Right renal pelvis (tissue), 4 donors: Measurements from ENCODE around the gene BMP2. TPM values are rescaled to one million over a fixed set of nuclear protein-coding genes. Genes with fewer than 3 reads are reported as not detected.

Source experiments
- DNase-seq, 4 donors: peaks; one replicate each; pipeline ENCODE4 v3.0.0-alpha.2; 2013; ENCODE audit warnings: low read depth in 4 of 4, low spot score in 3 of 4, missing footprints in 1 of 4
- polyA plus RNA-seq, 4 donors: library from polyadenylated mRNA; unstranded; fragments of 120-200 nt; gene quantifications; one replicate each; pipeline ENCODE4 v1.2.1, GENCODE V29; 2013; ENCODE audit not compliant: insufficient read length in 4 of 4

BMP2 gene
- 10 to 100 TPM; 22.6 to 23.2 (median 23.0) TPM for polyA plus RNA-seq

DNA sequence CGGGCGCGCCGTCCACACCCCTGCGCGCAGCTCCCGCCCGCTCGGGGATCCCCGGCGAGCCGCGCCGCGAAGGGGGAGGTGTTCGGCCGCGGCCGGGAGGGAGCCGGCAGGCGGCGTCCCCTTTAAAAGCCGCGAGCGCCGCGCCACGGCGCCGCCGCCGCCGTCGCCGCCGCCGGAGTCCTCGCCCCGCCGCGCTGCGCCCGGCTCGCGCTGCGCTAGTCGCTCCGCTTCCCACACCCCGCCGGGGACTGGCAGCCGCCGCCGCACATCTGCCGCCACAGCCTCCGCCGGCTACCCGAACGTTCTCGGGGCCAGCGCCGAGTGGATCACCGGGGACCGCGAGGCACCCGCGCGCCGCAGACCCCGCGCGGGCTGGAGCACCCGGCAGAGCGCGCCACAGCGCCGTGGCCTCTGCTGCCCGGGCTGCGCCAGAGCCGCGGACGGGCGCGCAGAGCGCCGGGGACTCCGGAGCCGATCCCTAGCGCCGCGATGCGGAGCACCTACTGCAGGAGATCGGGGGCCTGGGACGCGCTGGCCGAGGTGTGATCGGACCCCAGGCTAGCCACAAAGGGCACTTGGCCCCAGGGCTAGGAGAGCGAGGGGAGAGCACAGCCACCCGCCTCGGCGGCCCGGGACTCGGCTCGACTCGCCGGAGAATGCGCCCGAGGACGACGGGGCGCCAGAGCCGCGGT lies at the start of gene BMP2:
Gene BMP2 (plus strand): TSS at position 151 of the 692 bp plus-strand sequence. CDS start 2,441 bp downstream, outside the sequence.
- peak in 2 of 4 donors; percentile 47 to 57 for DNase-seq

DNA sequence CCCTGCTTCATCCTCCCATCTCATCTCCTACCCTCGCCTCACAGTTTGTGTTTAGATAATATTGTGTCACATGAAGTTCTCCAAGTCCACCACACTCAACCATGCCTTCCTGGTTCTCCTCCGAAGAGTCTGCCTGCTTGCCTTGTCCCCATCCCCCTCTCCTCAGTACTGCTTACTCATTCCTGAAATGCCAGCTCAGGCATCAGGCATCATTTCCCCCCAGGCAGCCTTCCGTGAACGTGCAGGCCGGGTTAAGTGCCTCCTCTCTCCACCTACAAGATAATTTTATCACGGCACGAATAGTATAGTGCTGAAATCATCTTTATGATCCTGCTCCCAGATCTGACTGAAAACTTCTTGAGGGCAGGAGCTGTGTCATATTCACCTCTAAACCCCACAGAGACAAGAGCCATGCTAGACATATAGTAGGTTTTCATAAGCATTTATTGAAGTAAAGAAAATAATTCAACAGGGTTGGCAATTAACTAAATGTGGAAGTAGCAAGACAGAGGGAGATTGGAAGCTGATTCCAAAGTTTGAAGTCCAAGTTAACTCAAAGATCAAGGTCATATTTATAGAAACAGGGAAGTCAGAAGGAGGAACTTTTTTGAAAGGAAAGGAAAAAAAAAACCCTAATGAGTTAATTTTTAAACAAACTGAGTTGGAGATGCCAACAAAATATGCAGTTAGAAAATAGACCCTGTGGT lies 48.7 kb upstream of the BMP2 start:
- DNase-seq: no peak

DNA sequence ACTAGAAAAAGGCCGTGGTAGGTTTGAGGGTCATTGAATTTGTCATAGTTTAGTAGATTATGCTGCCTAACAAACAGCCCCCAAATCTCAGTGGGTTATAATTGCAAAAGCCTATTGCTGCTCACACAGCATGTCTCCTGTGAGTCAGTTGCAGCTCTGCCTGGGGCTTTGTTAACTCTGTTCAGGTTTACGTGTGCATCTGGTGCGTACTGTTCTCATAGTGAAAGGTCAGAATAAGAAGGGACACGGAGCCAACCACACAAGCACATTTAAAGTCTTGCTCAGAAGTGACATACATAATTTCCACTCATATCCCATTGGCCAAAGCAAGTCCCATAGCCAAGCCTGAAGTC lies 48.1 kb upstream of the BMP2 start:
- DNase-seq: no peak

DNA sequence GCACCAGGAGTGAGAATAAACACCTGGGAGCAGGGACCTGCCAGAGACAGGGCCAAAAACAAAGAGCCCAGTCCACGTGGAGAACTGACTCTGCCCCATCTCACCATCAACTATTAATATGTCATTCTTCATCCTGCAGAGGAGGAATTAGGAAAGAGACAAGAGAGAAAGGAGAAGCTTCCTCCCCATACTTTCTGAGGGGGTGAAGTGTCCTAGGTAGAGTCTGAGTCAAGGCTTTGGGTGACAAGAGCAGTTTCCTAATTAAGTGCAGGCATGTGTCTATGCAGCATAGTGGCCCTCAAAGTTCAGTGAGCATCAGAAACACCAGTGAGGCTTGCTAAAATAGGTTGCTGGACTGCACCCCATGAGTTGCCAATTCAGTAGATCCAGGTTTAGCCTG lies 40.7 kb upstream of the BMP2 start:
- DNase-seq: no peak

DNA sequence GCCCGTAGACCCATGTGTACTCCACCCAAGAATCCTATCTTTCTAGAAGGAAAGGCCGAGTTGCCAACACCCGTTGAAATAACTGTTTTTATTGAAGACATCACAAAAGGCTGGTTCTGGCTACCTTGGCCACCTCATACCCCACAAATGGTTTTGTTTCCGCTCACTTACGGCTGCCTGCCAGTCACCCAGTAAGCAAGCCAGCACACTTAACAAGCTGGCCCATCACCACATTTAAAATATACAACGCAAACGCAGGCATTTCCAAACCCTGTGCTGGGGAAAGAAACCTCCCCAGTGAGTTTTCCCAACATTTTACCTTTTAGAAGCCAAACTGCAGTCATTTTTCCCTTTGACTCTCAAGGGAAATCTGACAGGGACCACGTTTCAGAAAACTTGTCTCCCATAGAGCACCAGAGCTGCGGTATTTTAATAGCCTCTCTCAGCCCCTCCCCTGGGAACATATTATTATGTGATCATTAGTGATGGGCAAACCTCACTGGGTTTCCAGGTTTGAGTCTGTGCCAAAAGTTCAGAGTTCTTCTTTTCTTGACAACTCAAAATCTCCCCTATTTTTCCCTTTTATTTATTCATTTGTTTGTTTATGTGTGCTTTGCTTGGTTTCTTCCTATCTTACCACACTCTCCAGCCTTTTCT lies 36.7 kb upstream of the BMP2 start:
- no peak for DNase-seq

DNA sequence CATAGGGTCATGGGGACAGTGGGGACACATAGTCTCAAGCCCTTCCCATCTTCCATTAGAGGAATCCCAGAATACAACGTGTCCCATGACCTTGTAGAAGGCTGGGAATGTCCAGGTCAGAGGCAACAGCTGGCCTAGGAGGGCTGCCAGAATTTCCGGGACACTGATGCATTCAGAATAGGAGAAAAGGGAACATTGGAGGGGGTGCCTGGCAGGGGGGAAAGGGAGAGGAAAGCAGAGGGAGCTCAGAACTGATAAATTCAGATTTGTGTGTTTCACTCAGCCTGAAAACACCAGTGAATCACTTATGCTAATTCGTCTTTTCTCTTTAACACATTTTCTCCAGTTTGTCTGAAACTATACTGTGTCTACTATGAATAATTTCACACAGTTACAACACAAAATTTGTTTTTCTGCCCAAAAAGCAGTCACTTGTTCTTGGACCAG lies 35.5 kb upstream of the BMP2 start:
- DNase-seq: no peak

DNA sequence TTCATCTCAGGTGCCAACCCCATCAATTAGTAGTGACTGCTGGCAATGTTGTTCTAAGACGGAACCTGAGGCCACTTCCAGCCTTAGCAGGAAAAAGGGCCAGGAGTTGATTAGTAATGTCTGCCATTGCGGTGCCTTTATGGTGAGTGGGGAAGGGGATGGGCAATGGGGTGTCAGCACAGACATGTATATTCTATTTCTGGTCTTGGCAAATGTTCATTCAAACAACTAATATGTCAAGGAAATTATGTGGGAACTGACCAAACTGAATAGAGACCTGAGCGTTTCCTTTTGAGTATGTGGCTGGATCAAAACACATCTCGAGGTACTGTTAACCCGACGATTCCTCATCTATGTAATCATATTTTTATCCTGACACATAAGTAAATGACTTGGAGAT lies 34.6 kb upstream of the BMP2 start:
- no peak for DNase-seq

DNA sequence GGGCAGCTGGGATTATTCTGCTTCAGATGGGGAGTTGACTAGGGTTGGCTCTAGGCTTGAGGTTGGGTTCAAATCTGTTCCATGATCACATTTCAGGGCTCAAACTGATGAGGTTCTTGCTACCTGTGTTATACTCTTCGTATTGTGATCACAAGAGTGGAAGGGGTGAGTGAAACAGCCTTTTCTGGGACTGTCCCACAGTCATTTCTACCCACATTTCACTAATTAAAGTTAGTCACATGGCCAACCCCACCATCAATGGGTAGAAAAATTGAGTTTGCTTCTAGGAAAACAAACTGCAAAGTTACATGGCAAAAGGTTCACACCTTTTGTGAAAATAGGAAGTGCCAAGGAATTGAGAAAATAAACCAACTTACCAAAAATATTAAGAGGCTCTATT lies 33.5 kb upstream of the BMP2 start:
- DNase-seq: no peak

DNA sequence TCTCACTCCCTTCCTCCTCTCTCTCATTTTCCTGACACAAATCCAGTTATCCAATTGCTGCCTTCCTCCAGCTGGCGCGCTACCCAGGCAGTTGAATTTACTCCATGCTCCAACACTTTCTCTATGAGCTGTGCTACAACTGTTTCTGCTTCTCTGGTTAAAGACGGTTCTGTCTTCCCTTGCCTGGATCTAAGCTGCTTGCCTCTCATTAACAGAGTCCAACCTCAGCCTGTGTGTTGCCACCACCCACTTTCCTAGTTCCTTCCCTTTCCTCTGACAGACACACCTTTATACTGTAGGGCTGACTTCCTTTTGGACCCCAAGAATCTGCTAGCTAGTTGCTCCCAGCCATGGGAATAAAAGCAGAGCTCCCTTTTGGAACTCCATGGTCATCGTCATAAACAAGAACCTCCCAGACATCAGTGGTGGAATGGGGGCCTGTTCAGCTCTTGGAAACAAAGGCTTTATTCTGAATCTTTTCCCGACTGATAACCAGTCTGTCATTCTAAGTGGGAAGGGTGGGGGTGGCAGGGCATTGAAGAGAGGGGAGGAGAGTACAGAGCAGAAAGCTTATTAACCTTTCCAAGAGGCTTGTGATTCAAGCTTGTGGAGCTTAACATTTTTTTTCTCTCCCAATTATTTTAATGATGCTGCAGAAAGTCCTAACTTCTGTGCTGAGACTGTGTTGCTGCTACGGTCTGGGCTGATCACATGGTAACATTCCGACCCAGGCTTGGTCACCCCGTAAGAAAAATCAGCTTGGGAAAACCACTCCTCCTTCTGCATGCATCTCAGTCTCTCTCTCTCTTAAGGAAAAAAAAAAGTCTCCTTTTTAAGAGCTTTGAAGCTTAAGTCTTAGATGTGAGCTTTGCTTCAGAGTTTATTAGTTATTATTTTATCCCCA lies 31.3 kb upstream of the BMP2 start:
- DNase-seq: peak in 2 of 4 donors; percentile 33 to 45

DNA sequence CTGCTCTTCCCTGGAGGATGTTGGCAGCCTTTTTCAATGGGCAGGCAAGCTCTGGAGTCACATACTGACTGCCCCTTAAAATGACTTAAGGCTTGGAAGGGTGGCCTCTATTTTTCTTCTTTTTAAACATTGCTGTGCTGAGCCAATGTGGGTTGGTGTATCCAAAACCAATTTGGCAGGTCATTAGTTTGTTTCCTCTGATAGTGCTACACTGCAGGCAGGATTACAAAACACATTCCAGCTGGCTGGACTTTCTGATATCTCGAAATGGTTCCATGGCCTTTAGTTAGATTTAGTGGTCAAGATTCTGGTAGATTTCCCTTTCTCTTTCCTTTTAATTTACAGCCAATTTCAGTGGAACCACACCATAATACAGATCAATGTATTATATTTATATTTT lies 28.1 kb upstream of the BMP2 start:
- no peak for DNase-seq

DNA sequence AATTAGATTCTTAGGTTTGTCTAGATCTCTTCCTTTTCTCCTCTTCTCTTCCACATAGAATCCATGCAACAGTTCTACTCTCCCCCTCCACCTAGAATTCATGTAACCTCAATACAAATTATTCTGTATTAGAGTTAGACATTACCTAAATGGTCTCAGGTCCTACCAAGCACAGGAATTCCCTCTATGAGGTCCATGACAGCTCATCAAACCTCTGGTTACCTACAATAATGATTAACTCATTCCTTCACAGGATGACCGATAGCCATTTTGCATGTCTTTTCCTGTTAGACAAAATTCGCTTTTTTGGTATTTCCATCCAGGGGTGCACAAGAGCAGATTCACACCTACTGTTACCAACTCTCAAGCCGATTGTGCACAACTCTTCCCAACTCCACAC lies 27.4 kb upstream of the BMP2 start:
- no peak for DNase-seq

DNA sequence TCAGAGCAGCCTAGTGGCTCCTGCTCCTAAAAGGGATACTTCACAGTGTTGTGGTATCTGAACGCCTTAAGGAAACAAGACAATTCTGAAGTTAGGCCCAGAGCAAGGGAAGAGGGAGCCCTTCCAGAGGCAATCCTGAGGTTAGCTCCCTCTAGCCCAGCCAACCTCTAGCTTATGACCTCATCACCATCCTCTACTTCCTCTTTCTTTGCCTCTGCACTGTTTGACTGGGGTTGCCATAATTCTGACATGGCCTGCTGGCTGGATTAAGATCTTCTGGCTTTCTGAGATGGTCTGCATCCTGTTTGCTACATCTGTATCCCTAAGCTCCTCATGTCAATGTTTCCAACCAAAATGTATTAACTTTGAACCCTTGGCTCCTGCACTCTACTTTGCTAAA lies 23.3 kb upstream of the BMP2 start:
- DNase-seq: no peak

DNA sequence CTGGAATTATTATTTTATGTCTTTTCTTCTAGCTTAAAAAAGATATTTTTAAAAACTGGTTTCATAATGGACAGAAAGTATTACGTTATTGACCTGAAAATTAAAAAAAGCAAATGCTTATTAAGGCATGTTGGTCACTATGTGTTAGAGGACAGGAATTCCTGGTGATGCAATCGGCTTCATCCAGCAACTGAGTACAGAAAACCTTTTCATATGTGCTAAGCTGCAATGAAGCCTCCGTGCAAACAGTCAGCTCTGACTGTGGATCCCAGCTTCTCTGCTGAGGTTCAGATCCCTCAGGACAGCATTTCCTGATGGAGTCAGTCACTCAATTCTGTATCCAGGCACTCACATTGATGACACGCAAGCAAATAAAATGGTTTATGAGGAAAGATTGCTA lies 22.7 kb upstream of the BMP2 start:
- no peak for DNase-seq

DNA sequence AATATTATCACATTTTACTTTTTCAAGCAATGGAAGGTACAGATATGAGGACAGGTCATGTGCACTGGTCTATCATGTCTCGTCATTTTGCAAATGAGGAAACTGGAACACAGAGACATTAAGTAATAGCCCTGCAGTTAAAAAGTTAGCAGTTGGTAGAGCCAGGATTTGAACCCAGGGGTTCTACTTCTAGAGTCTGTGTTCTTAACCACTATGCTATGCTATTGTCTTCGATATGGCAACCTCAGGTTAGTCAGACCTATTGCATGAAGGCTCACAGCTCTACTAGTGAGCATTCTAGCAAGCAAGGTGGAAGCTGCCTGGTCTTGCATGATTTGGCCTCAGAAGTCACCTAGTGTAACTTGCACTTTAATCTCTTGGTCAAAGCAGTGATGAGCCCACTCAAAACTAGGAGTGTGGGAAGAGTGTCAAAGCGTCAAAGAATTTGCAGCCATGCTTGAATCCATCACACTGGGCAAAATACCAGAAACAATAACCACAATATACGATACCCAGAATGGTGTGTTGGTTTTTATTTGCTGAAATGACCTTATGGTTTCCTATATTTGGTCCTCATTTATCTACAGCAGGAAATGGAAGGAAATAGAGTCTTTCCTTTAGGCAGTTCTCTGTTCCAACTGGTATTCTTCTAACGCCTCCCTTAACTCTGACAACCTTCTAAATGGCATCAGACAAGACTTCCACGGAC lies 20.4 kb upstream of the BMP2 start:
- DNase-seq: no peak

DNA sequence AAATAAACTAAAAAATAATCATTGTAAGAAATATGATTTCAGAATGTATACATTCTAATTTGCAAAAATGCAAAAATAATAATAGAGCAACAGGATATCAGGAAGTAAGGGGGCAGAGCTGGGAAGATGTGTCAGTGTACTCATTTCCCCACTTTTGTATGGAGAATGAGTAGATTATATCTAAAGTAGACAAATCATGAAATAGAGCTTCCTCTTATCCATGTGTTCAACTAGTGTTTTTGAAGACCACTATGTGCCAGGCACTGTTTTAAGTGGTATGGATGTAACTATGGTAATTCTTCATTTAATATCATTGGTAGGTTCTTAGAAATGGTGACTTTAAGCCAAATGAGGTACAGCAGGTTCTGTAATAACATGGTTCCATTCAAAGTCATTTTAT lies 17.0 kb upstream of the BMP2 start:
- no peak for DNase-seq

DNA sequence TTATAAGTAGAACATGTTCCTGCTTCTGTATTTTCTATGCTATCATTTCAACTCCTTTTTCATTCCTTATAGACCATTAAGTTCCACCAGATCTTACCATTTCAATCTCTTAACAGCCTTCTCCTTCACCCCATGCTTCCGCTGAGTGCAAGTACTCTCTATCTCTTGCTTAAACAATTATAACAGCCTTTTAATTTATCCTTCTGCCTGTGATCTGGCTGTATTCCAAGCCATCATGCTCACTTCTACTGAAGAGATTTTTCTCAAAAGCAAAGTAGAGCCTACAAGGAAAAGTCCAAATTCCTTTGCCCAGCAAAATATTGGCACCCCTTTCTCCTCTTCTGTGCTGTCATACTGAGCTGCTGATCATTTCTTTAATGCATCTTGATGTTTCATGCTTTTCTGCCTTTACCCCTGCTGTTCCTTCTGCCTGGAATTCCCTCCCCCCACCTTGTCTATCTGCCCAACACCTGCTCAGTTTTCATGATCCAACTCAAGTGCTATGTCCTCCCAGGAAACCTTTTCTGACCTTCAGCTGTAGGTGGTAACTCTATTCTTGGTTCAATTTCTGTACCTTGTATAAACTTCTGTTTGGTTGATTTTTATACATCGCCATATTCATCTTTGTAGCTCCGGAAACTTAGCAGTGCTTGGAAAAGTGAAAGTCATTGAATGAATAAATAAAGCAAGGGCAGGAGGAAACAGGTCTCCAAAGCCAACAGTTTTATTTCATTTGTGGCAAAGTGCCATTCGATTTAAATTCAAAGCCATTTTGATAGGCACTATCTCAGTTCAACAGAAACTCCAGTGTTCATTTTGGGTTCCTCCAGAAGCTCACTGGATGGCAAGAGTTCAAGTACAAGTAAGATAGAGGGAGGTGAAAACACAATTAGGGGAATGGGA lies 10.5 kb upstream of the BMP2 start:
- DNase-seq: no peak

DNA sequence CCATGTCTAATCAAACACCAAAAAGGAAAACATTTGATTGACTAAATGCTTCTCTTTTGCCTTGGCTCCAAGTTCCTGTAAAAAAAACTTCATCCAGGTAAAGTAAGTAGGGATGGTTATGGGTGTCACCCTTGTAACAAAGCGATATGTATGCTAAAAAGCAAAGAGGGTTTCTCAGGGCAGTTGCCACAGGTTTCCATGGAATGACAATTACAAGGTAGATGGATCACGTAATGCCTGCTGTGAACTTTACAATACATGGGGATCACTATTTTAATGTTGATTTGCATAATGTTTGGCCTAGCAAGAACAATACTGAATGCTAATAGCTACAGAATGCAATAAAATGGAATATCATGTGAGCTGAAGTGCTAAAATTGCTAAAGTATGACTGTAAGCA lies 2.9 kb upstream of the BMP2 start:
- no peak for DNase-seq

DNA sequence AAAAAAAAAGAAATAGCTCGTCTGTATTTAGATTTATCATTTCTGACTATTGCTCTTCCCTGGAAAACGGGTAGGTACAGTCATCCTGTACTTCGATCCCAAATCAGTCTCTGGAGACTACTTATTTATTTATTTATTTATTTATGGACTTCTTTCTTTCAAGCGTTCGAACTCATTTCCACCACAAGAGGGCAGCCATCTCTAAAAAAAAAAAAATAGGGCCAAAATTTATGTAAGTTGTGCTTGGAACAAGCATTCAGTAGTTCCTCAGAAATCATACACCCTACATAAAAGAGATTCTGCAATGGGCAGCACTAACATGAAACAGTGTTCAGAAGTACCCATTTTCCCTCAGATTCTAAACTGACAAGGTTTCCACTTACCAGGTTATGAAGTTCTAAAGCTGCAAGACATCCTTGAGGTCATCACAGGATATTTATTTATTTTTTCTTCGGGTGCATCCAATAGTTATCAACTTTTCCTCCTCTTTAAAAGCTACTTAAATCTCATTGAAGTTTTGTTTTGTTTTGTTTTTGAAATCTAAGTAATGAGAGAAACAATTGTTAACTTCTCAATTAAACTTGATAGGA lies 1.9 kb upstream of the BMP2 start:
- peak in 2 of 4 donors; percentile 50 to 59 for DNase-seq

DNA sequence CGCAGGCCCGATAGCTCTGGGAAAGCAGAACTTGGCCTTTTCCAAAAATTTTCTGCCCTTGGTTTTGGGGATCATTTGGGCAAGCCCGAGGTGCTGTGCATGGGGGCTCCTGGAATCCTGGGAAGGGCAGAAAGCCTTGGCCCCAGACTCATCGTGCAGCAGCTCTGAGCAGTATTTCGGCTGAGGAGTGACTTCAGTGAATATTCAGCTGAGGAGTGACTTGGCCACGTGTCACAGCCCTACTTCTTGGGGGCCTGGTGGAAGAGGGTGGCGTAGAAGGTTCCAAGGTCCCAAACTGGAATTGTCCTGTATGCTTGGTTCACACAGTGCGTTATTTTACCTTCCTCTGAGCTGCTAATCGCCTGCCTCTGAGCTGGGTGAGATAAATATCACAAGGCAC lies 1.1 kb upstream of the BMP2 start:
- no peak for DNase-seq
